ENCODE results near the gene PHC2.

Gene PHC2

GRCh38 chr1:33331444-33332356, 99.2 kb downstream of the PHC2 start:
- Histone ChIP-seq H3K27me3 (ENCODE audit: insufficient read depth, low read depth) (no peaks in the 10 kb centered on the region), H3K9ac (no peak overlapping the region), H3K36me3 (ENCODE audit: insufficient read depth) (no peaks in the 10 kb centered on the region), H4K20me1 (ENCODE audit: insufficient read depth) (no peaks in the 10 kb centered on the region), H3K4me1 (ENCODE audit: low read depth, poor library complexity, severe bottlenecking) (peaks cover 14% of the 10 kb centered on the region), H3K27ac (no peak overlapping the region), H3K79me2 (ENCODE audit: insufficient read depth, low read depth) (no peaks in the 10 kb centered on the region), H3K4me2 (no peak overlapping the region), H3K4me3 (IDR thresholded peaks at IDR 0.05; ENCODE audit: insufficient read depth, low read depth, low read length) (no peak overlapping the region), H2AFZ (ENCODE audit: low read depth) (no peak overlapping the region)
- TF ChIP-seq CTCF (conservative IDR thresholded peaks at IDR 0.05; ENCODE audit: low read depth, low read length) = no peak

- no peaks in the 10 kb centered on the region for H4K20me1 ChIP-seq (ENCODE audit: insufficient read depth)
- no peak overlapping the region for H3K9ac ChIP-seq
These were observed 100.0 kb downstream of the PHC2 start for GRCh38 chr1:33330906-33331305.

GRCh38 chr1:33330361-33330890, 100.5 kb downstream of the PHC2 start:
- Histone ChIP-seq H4K20me1 (ENCODE audit: insufficient read depth) (no peaks in the 10 kb centered on the region), H2AFZ (ENCODE audit: low read depth) (no peak overlapping the region), H3K4me1 (ENCODE audit: low read depth, poor library complexity, severe bottlenecking) (peaks cover 14% of the 10 kb centered on the region), H3K79me2 (ENCODE audit: insufficient read depth, low read depth) (no peaks in the 10 kb centered on the region), H3K36me3 (ENCODE audit: insufficient read depth) (no peaks in the 10 kb centered on the region), H3K9ac (no peak overlapping the region), H3K27me3 (ENCODE audit: insufficient read depth, low read depth) (no peaks in the 10 kb centered on the region), H3K27ac (no peak overlapping the region), H3K4me3 (IDR thresholded peaks at IDR 0.05; ENCODE audit: insufficient read depth, low read depth, low read length) (no peak overlapping the region), H3K4me2 (no peak overlapping the region)
- TF ChIP-seq CTCF (conservative IDR thresholded peaks at IDR 0.05; ENCODE audit: low read depth, low read length) = no peak

More at GRCh38 chr1:33330906-33331305, 100.0 kb downstream of the PHC2 start:
- Histone ChIP-seq H2AFZ (ENCODE audit: low read depth) (no peak overlapping the region), H3K4me2 (no peak overlapping the region), H3K4me1 (ENCODE audit: low read depth, poor library complexity, severe bottlenecking) (peaks cover 14% of the 10 kb centered on the region), H3K79me2 (ENCODE audit: insufficient read depth, low read depth) (no peaks in the 10 kb centered on the region), H3K4me3 (IDR thresholded peaks at IDR 0.05; ENCODE audit: insufficient read depth, low read depth, low read length) (no peak overlapping the region), H3K27me3 (ENCODE audit: insufficient read depth, low read depth) (no peaks in the 10 kb centered on the region), H3K36me3 (ENCODE audit: insufficient read depth) (no peaks in the 10 kb centered on the region), H3K27ac (no peak overlapping the region)
- no peak for TF ChIP-seq CTCF (conservative IDR thresholded peaks at IDR 0.05; ENCODE audit: low read depth, low read length)

- no peaks in the 10 kb centered on the region for H3K36me3 ChIP-seq (ENCODE audit: insufficient read depth)
- no peak for TF ChIP-seq CTCF (conservative IDR thresholded peaks at IDR 0.05; ENCODE audit: low read depth, low read length)
- no peak overlapping the region for H3K27ac ChIP-seq
- no peaks in the 10 kb centered on the region for H4K20me1 ChIP-seq (ENCODE audit: insufficient read depth)
- no peak overlapping the region for H2AFZ ChIP-seq (ENCODE audit: low read depth)
- peaks cover 14% of the 10 kb centered on the region for H3K4me1 ChIP-seq (ENCODE audit: low read depth, poor library complexity, severe bottlenecking)
- no peak overlapping the region for H3K4me3 ChIP-seq (IDR thresholded peaks at IDR 0.05; ENCODE audit: insufficient read depth, low read depth, low read length)
- no peaks in the 10 kb centered on the region for H3K27me3 ChIP-seq (ENCODE audit: insufficient read depth, low read depth)
- H3K9ac ChIP-seq = no peak overlapping the region
- no peaks in the 10 kb centered on the region for H3K79me2 ChIP-seq (ENCODE audit: insufficient read depth, low read depth)
- H3K4me2 ChIP-seq = no peak overlapping the region
These were observed 101.1 kb downstream of the PHC2 start for GRCh38 chr1:33329600-33330305.

Measured in KMS-11 (cell line).